HEK293 (cell line): ENCODE data around the gene MYO5B.

Experiments used
- CTCF ChIA-PET: fragments of 350-600 bp; formaldehyde crosslinking; extraction: SDS; loops from one replicate; lab custom pipeline; 2021; ENCODE audit warnings: antibody characterized with exemption; lab: Yijun Ruan, JAX
- POLR2A ChIA-PET: fragments of 300-600 bp; formaldehyde crosslinking; extraction: SDS; loops from one replicate; lab custom pipeline; 2020; ENCODE audit warnings: antibody characterized with exemption, inconsistent platforms; lab: Yijun Ruan, JAX
- H3K27ac ChIP-seq: fragments of 200-500 bp; sonication (Bioruptor generic); 2 replicates; pipeline ENCODE4 v1.5.1; 2014; ENCODE audit warnings: low read depth, low read length, control low read depth, inconsistent platforms; ENCODE audit errors: extremely low read depth
- H3K36me3 ChIP-seq, 2 experiments: fragments of 200-500 bp in 1 of 2; sonication (Bioruptor generic) in 1 of 2; 1 replicate in 1 of 2; 2 replicates in 1 of 2; pipeline ENCODE4 v1.5.1; 2014 to 2017; ENCODE audit warnings: inconsistent platforms in 2 of 2, low read length in 2 of 2; ENCODE audit not compliant: control insufficient read depth in 2 of 2, insufficient read depth in 1 of 2
- H3K4me1 ChIP-seq: fragments of 200-500 bp; sonication (Bioruptor generic); 2 replicates; pipeline ENCODE4 v1.5.1; 2014; ENCODE audit warnings: mild to moderate bottlenecking, low read length, inconsistent platforms; ENCODE audit not compliant: control insufficient read depth, insufficient read depth
- H3K4me3 ChIP-seq: 2 replicates; pipeline ENCODE4 v1.5.1; 2011; ENCODE audit warnings: low read depth, mild to moderate bottlenecking, control low read depth, low read length, moderate library complexity
- H3K9me3 ChIP-seq: fragments of 200-500 bp; sonication (Bioruptor generic); 2 replicates; pipeline ENCODE4 v1.5.1; 2014; ENCODE audit warnings: low read depth, low read length, inconsistent platforms; ENCODE audit not compliant: control insufficient read depth, insufficient read depth
- ATF2 ChIP-seq: fragments of 450-650 bp; formaldehyde crosslinking; IDR thresholded peaks from 2 replicates; pipeline ENCODE4 v1.5.1; 2016; ENCODE audit warnings: missing biosample characterization, missing genetic modification characterization, low read depth
- GLI4 ChIP-seq: fragments of 450-650 bp; formaldehyde crosslinking; IDR thresholded peaks from 2 replicates; pipeline ENCODE4 v1.5.1; 2016; ENCODE audit warnings: missing biosample characterization, missing genetic modification characterization
- GLIS2 ChIP-seq: fragments of 450-650 bp; formaldehyde crosslinking; IDR thresholded peaks from 2 replicates; pipeline ENCODE4 v1.5.1; 2016; ENCODE audit warnings: missing biosample characterization, missing genetic modification characterization
- PRDM1 ChIP-seq: fragments of 450-650 bp; formaldehyde crosslinking; IDR thresholded peaks from 2 replicates; pipeline ENCODE4; 2016; ENCODE audit warnings: missing biosample characterization, missing genetic modification characterization
- PRDM10 ChIP-seq: fragments of 450-650 bp; formaldehyde crosslinking; IDR thresholded peaks from 2 replicates; pipeline ENCODE4 v1.5.1; 2016; ENCODE audit warnings: missing biosample characterization, missing genetic modification characterization
- PRDM6 ChIP-seq: fragments of 450-650 bp; formaldehyde crosslinking; IDR thresholded peaks from 2 replicates; pipeline ENCODE4 v1.5.1; 2017; ENCODE audit warnings: missing biosample characterization, missing genetic modification characterization
- RBAK ChIP-seq: fragments of 450-650 bp; formaldehyde crosslinking; IDR thresholded peaks from 2 replicates; pipeline ENCODE4 v1.5.1; 2016; ENCODE audit warnings: missing biosample characterization, missing genetic modification characterization
- TSHZ1 ChIP-seq: fragments of 450-650 bp; formaldehyde crosslinking; IDR thresholded peaks from 2 replicates; pipeline ENCODE4 v1.5.1; 2016; ENCODE audit warnings: missing biosample characterization, missing genetic modification characterization, borderline replicate concordance
- ZNF146 ChIP-seq: fragments of 450-650 bp; formaldehyde crosslinking; IDR thresholded peaks from 2 replicates; pipeline ENCODE4 v1.5.1; 2016; ENCODE audit warnings: missing biosample characterization, missing genetic modification characterization
- ZNF169 ChIP-seq: fragments of 450-650 bp; formaldehyde crosslinking; IDR thresholded peaks from 2 replicates; pipeline ENCODE4 v1.5.1; 2016; ENCODE audit warnings: missing biosample characterization, missing genetic modification characterization
- ZNF221 ChIP-seq: fragments of 450-650 bp; formaldehyde crosslinking; IDR thresholded peaks from 2 replicates; pipeline ENCODE4 v1.5.1; 2017; ENCODE audit warnings: missing biosample characterization, missing genetic modification characterization, borderline replicate concordance
- ZNF24 ChIP-seq: fragments of 450-650 bp; formaldehyde crosslinking; IDR thresholded peaks from 2 replicates; pipeline ENCODE4 v1.5.1; 2016; ENCODE audit warnings: missing biosample characterization, missing genetic modification characterization
- ZNF350 ChIP-seq: fragments of 450-650 bp; formaldehyde crosslinking; IDR thresholded peaks from 2 replicates; pipeline ENCODE4 v1.5.0; 2017; ENCODE audit warnings: missing biosample characterization, mild to moderate bottlenecking, missing genetic modification characterization
- ZNF394 ChIP-seq: fragments of 450-650 bp; formaldehyde crosslinking; IDR thresholded peaks from 2 replicates; pipeline ENCODE4 v1.5.1; 2016; ENCODE audit warnings: missing biosample characterization, missing genetic modification characterization, mild to moderate bottlenecking, moderate library complexity, borderline replicate concordance
- ZNF404 ChIP-seq: fragments of 450-650 bp; formaldehyde crosslinking; IDR thresholded peaks from 2 replicates; pipeline ENCODE4 v1.5.1; 2017; ENCODE audit warnings: missing biosample characterization, missing genetic modification characterization
- ZNF48 ChIP-seq: fragments of 450-650 bp; formaldehyde crosslinking; IDR thresholded peaks from 2 replicates; pipeline ENCODE4 v1.5.1; 2016; ENCODE audit warnings: missing biosample characterization, missing genetic modification characterization
- ZNF571 ChIP-seq: fragments of 450-650 bp; formaldehyde crosslinking; IDR thresholded peaks from 2 replicates; pipeline ENCODE4 v1.5.0; 2017; ENCODE audit warnings: missing biosample characterization, missing genetic modification characterization
- ZNF791 ChIP-seq: fragments of 450-650 bp; formaldehyde crosslinking; IDR thresholded peaks from 2 replicates; pipeline ENCODE4 v1.5.1; 2016; ENCODE audit warnings: missing biosample characterization, missing genetic modification characterization
- ZNF843 ChIP-seq: fragments of 450-650 bp; formaldehyde crosslinking; IDR thresholded peaks from 2 replicates; pipeline ENCODE4 v1.5.1; 2016; ENCODE audit warnings: missing biosample characterization, missing genetic modification characterization

Gene MYO5B

GRCh38 chr18:50179465-50179864 is 15.5 kb downstream of the MYO5B start:
- Histone ChIP-seq H3K27ac (no peak overlapping the region), H3K4me3 (no peak overlapping the region), H3K36me3 (no peaks in the 10 kb centered on the region), H3K4me1 (peaks cover 25% of the 10 kb centered on the region), H3K9me3 (no peaks in the 10 kb centered on the region)
- ChIA-PET CTCF (interaction anchor here (1.3 kb wide), 1 partner anchor 15 kb away, joined by 3 read pairs; the partner anchor contains the start of gene MYO5B), POLR2A (no interaction called here)
- peak; percentile 61 for TF ChIP-seq PRDM10 (tag by site-specific recombination)
- TF ChIP-seq GLI4 (tag by site-specific recombination): no peak

GRCh38 chr18:50177294-50177992 is 17.5 kb downstream of the MYO5B start:
- Histone ChIP-seq H3K36me3 (no peaks in the 10 kb centered on the region), H3K9me3 (no peaks in the 10 kb centered on the region), H3K27ac (no peak overlapping the region), H3K4me3 (no peak overlapping the region), H3K4me1 (peaks cover 18% of the 10 kb centered on the region)
- ChIA-PET CTCF (interaction anchor here (0.7 to 0.8 kb wide), 2 partner anchors 45 to 48 kb away, joined by 3 to 4 read pairs; no protein-coding TSS in a partner anchor), POLR2A (no interaction called here)
- TF ChIP-seq TSHZ1 (tag by site-specific recombination) (no peak), ZNF24 (no peak), ZNF571 (tag by site-specific recombination) (no peak), GLI4 (tag by site-specific recombination) (no peak), ZNF791 (tag by site-specific recombination) (no peak), RBAK (tag by site-specific recombination) (no peak), ATF2 (tag by site-specific recombination) (no peak), ZNF48 (tag by site-specific recombination) (no peak), PRDM10 (tag by site-specific recombination) (peak; percentile 67), ZNF146 (no peak), ZNF169 (tag by site-specific recombination) (no peak), PRDM6 (peak; percentile 67), ZNF843 (no peak), ZNF394 (tag by site-specific recombination) (no peak), ZNF221 (tag by site-specific recombination) (no peak), ZNF350 (tag by site-specific recombination) (no peak), ZNF404 (no peak), PRDM1 (tag by site-specific recombination) (no peak), GLIS2 (tag by site-specific recombination) (no peak)
